ENCODE results near the gene CBY2.
"Not testable (repeated sequence)": the region's sequence is repeated elsewhere in the genome, so short reads cannot be mapped to it uniquely, and the experiment has no call there.

Gene CBY2

GRCh38 chr13:45751885-45752284 lies 49.8 kb downstream of the CBY2 start:
- H3K4me1 Mint-ChIP-seq = no peaks in the 10 kb centered on the region
- no peak overlapping the region for H3K27ac Mint-ChIP-seq
- H3K4me3 Mint-ChIP-seq = no peak overlapping the region
- peaks cover 2% of the 10 kb centered on the region for H3K27me3 Mint-ChIP-seq
- H3K9me3 Mint-ChIP-seq = no peaks in the 10 kb centered on the region
- H3K36me3 Mint-ChIP-seq = no peaks in the 10 kb centered on the region

GRCh38 chr13:45752510-45752909 lies 50.4 kb downstream of the CBY2 start:
- Mint-ChIP-seq H3K27ac (no peak overlapping the region), H3K27me3 (peaks cover 2% of the 10 kb centered on the region), H3K9me3 (peaks cover 2% of the 10 kb centered on the region), H3K4me1 (no peaks in the 10 kb centered on the region), H3K4me3 (no peak overlapping the region), H3K36me3 (no peaks in the 10 kb centered on the region)

GRCh38 chr13:45756498-45756897 lies 54.4 kb downstream of the CBY2 start:
- not testable (repeated sequence) for H3K9me3 Mint-ChIP-seq, H3K27me3 Mint-ChIP-seq, H3K36me3 Mint-ChIP-seq, H3K4me1 Mint-ChIP-seq, H3K27ac Mint-ChIP-seq, H3K4me3 Mint-ChIP-seq

DNA sequence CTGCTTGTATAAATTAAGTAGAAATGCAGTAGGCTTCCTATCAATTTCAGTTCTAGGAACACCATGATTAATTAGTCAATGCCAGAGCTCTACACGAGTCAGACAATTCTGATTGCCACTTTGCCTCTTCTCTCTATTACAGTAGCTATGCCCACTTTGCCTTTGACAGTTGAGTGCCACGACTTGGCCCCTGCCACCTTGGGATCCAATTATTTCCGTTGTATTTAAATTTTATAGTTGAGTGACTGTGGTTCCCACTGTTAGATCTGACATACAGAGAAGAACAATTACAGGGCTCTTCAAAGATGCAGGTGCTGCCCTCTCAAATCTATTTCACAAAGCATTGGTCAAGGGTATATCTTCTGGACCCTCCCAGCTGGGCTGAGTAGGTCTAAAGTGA lies 55.5 kb downstream of the CBY2 start:
- not testable (repeated sequence) for H3K27me3 Mint-ChIP-seq, H3K27ac Mint-ChIP-seq, H3K4me1 Mint-ChIP-seq, H3K36me3 Mint-ChIP-seq, H3K9me3 Mint-ChIP-seq, H3K4me3 Mint-ChIP-seq

DNA sequence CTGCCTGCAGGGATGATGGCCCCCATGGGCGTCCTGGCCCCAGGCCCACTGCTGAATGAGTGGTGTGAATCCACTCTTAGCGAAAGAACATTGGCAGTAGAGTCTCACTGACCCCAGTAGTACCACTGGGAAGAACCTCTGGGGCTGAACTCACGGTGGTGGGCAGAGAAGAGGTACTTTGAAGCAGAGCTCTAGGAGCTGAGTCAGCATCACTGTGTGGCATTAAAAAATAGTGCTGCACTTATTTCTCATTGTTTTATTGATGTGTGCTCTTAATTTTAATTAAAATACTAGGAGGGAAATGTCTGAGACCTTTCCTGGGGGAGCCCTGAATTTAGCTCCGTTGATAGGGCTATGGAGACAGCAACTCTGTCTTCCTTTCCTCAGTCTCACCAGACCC lies 61.3 kb downstream of the CBY2 start:
- Mint-ChIP-seq H3K27ac (no peak overlapping the region), H3K27me3 (no peaks in the 10 kb centered on the region), H3K4me3 (no peak overlapping the region), H3K4me1 (peaks cover 1% of the 10 kb centered on the region), H3K9me3 (no peaks in the 10 kb centered on the region), H3K36me3 (no peaks in the 10 kb centered on the region)

Measured in activated naive CD4-positive, alpha-beta T cell treated with anti-CD3 and anti-CD28 coated beads, Interleukin-2, amount 50 U/mL, for 24 hours (primary cell).